Liver (tissue), 9 donors: Measurements from ENCODE around the gene BHLHA15. TPM values are rescaled to one million over a fixed set of nuclear protein-coding genes. Genes with fewer than 3 reads are reported as not detected.

Experiments
- DNase-seq: peaks from one replicate; pipeline ENCODE4 v3.0.0-alpha.2; 2017; ENCODE audit warnings: low spot score
- H3K27ac ChIP-seq, 2 donors: one replicate each; pipeline ENCODE4 v1.7.0; 2013; ENCODE audit warnings: inconsistent platforms in 2 of 2, low read length in 2 of 2, control low read depth in 1 of 2, low read depth in 1 of 2, mild to moderate bottlenecking in 1 of 2
- H3K27me3 ChIP-seq, 4 donors: one replicate each; pipeline versions ENCODE4 v1.6.1 to v1.7.0; 2013; ENCODE audit warnings: low read length in 3 of 4, inconsistent platforms in 1 of 4, mild to moderate bottlenecking in 1 of 4, moderate library complexity in 1 of 4; ENCODE audit not compliant: control insufficient read depth in 4 of 4, insufficient read depth in 4 of 4
- H3K36me3 ChIP-seq, 4 donors: one replicate each; pipeline versions ENCODE4 v1.6.1 to v1.7.0; 2013; ENCODE audit warnings: low read length in 3 of 4, mild to moderate bottlenecking in 3 of 4, low read depth in 1 of 4, moderate library complexity in 1 of 4; ENCODE audit not compliant: control insufficient read depth in 4 of 4, insufficient read depth in 3 of 4
- H3K4me1 ChIP-seq, 4 donors: one replicate each; pipeline versions ENCODE4 v1.6.1 to v1.7.0; 2013; ENCODE audit warnings: low read length in 3 of 4, mild to moderate bottlenecking in 3 of 4, moderate library complexity in 1 of 4; ENCODE audit not compliant: control insufficient read depth in 4 of 4, insufficient read depth in 4 of 4
- H3K4me3 ChIP-seq, 3 donors: one replicate each; pipeline versions ENCODE4 v1.6.1 to v1.7.0; 2013; ENCODE audit warnings: low read length in 3 of 3, control low read depth in 1 of 3, low read depth in 1 of 3, mild to moderate bottlenecking in 1 of 3
- H3K9ac ChIP-seq, 2 donors: one replicate each; pipeline ENCODE4 v1.7.0; 2013; ENCODE audit warnings: low read length in 2 of 2, mild to moderate bottlenecking in 2 of 2, moderate library complexity in 2 of 2, control low read depth in 1 of 2, low read depth in 1 of 2
- H3K9me3 ChIP-seq, 4 donors: one replicate each; pipeline versions ENCODE4 v1.6.1 to v1.7.0; 2013; ENCODE audit warnings: low read length in 3 of 4; ENCODE audit not compliant: control insufficient read depth in 4 of 4
- CTCF ChIP-seq: fragments of 150-350 bp; IDR thresholded peaks from 2 replicates; pipeline ENCODE4 v1.5.1; 2017; ENCODE audit warnings: improper control_type of control experiment, low read depth, low read length; ENCODE audit not compliant: missing input control
- EGR1 ChIP-seq, 2 donors: IDR thresholded peaks; 2 replicates each; pipeline ENCODE4 v1.6.1; 2016 to 2018; ENCODE audit warnings: antibody characterized with exemption in 2 of 2, low read depth in 2 of 2
- FOXA1 ChIP-seq: IDR thresholded peaks from 2 replicates; pipeline ENCODE4 v1.6.1; 2016; ENCODE audit warnings: antibody characterized with exemption
- FOXA2 ChIP-seq: IDR thresholded peaks from 2 replicates; pipeline ENCODE4 v1.6.1; 2016; ENCODE audit warnings: antibody characterized with exemption
- GABPA ChIP-seq, 2 donors: IDR thresholded peaks in 1 of 2; conservative IDR thresholded peaks in 1 of 2; 2 replicates each; pipeline ENCODE4 v1.6.1; 2016; ENCODE audit warnings: antibody characterized with exemption in 2 of 2, mild to moderate bottlenecking in 1 of 2, moderate library complexity in 1 of 2
- HNF4G ChIP-seq: IDR thresholded peaks from 2 replicates; pipeline ENCODE4 v1.6.1; 2016; ENCODE audit warnings: antibody characterized with exemption
- JUND ChIP-seq, 2 donors: IDR thresholded peaks; 2 replicates each; pipeline ENCODE4 v1.6.1; 2016; ENCODE audit warnings: antibody characterized with exemption in 2 of 2
- NR2F2 ChIP-seq: IDR thresholded peaks from 2 replicates; pipeline ENCODE4 v1.6.1; 2016; ENCODE audit warnings: antibody characterized with exemption
- RAD21 ChIP-seq, 2 donors: IDR thresholded peaks; 2 replicates each; pipeline ENCODE4 v1.6.1; 2016; ENCODE audit warnings: antibody characterized with exemption in 2 of 2, mild to moderate bottlenecking in 2 of 2
- REST ChIP-seq: IDR thresholded peaks from 2 replicates; pipeline ENCODE4 v1.6.1; 2016; ENCODE audit warnings: antibody characterized with exemption, mild to moderate bottlenecking
- RXRA ChIP-seq, 2 donors: IDR thresholded peaks; 2 replicates each; pipeline ENCODE4 v1.6.1; 2017 to 2018; ENCODE audit warnings: antibody characterized with exemption in 2 of 2, mild to moderate bottlenecking in 1 of 2
- SP1 ChIP-seq: IDR thresholded peaks from 2 replicates; pipeline ENCODE4 v1.6.1; 2018; ENCODE audit warnings: antibody characterized with exemption, mild to moderate bottlenecking
- TAF1 ChIP-seq: conservative IDR thresholded peaks from 2 replicates; pipeline ENCODE4 v1.6.1; 2016; ENCODE audit warnings: antibody characterized with exemption, mild to moderate bottlenecking
- YY1 ChIP-seq: IDR thresholded peaks from 2 replicates; pipeline ENCODE4 v1.6.1; 2016; ENCODE audit warnings: antibody characterized with exemption, mild to moderate bottlenecking
- WGBS: extraction: QIAGEN DNeasy Blood & Tissue Kit; methylation state at CpG from one replicate; pipeline ENCODE4 v1.1.7; 2013; 5-methylcytosine and 5-hydroxymethylcytosine counted together
- polyA plus RNA-seq, 2 donors: library from polyadenylated mRNA; stranded (reverse) in 1 of 2; unstranded in 1 of 2; fragments of 200-250 nt in 1 of 2; fragments of >200 nt in 1 of 2; fragmentation: Nextera tagmentation in 1 of 2; extraction: Ambion mirVana in 1 of 2; gene quantifications; one replicate each; pipeline versions ENCODE4 v1.2.1 to v1.2.3, GENCODE V29; 2013 to 2015
- total RNA-seq, 2 donors: library from RNA; depleted of rRNA; stranded (reverse); fragments of >200 nt; gene quantifications; one replicate each; pipeline ENCODE4 v1.2.3, GENCODE V29; 2014
- TF ChIP-seq, protein P1 (sequence below): IDR thresholded peaks from 2 replicates; pipeline ENCODE4 v1.6.1; 2016; ENCODE audit warnings: antibody characterized with exemption
- TF ChIP-seq, protein P2 (sequence below): IDR thresholded peaks from 2 replicates; pipeline ENCODE4 v1.6.1; 2016; ENCODE audit warnings: antibody characterized with exemption
- TF ChIP-seq, protein P3 (sequence below): IDR thresholded peaks from 2 replicates; pipeline ENCODE4 v1.6.1; 2016; ENCODE audit warnings: antibody characterized with exemption
- donor health status: healthy.
- donor health status: healthy.
- donor health status: healthy.
- donor health status: healthy.
- donor health status: healthy.

BHLHA15 gene
- total and polyA plus RNA-seq, 4 donors: 1.0 to 28.9 (median 7.6) TPM

DNA sequence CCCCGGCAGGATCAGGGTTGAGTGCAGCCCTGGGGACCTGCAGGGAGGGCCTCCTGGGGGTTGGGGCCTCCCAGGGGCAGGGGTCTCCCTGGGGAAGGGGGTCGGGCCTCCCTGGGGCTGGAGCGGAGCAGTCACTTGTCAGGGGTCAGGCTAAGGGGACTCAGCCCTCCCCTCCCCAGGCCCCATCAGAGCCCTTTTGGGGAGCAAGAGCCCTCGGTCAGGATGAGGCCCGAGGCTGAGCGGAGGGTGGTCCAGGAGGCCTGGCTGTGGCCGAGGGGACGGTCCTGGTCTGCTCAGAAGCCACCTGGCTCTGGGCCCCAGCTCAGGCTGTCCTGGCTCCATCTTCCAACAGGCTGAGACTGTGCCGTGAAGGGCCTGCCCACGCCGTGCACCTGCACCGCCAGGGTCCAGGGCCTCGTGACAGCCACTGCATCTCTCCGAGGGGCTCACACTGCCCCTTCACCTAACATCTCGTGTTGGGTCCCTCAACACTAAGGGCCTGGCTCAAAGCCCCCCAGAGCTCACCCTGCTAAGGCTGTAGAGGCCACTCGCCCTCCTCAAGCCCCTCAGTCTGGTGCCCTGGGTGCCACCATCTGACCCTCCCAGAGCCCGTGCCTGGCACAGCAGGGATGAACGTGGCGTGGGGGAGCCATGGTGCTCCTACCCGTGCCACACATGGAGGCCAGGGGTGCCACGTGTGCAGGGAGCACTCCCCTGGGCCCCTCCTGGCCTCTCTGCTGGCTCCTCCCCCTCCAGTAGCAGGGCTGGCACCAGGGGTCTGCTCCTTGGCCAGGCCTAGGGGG is 12.9 kb downstream of the BHLHA15 start:
- Histone ChIP-seq H3K36me3 (peaks cover 2 to 29% (median 6%) of the 10 kb centered on the region in 4 donors), H3K27me3 (no peaks in the 10 kb centered on the region), H3K9me3 (no peaks in the 10 kb centered on the region), H3K27ac (no peak overlapping the region), H3K9ac (no peak overlapping the region), H3K4me1 (no peaks in the 10 kb centered on the region), H3K4me3 (no peak overlapping the region)
- TF ChIP-seq GABPA (IDR thresholded peaks at IDR 0.05 in 1 of 2, conservative IDR thresholded peaks at IDR 0.05 in 1 of 2): no peak
- no peak for TF ChIP-seq SP1
- TF ChIP-seq REST: no peak
- TF ChIP-seq FOXA2: no peak
- TF ChIP-seq YY1: no peak
- no peak for TF ChIP-seq HNF4G
- TF ChIP-seq, protein P1, sequence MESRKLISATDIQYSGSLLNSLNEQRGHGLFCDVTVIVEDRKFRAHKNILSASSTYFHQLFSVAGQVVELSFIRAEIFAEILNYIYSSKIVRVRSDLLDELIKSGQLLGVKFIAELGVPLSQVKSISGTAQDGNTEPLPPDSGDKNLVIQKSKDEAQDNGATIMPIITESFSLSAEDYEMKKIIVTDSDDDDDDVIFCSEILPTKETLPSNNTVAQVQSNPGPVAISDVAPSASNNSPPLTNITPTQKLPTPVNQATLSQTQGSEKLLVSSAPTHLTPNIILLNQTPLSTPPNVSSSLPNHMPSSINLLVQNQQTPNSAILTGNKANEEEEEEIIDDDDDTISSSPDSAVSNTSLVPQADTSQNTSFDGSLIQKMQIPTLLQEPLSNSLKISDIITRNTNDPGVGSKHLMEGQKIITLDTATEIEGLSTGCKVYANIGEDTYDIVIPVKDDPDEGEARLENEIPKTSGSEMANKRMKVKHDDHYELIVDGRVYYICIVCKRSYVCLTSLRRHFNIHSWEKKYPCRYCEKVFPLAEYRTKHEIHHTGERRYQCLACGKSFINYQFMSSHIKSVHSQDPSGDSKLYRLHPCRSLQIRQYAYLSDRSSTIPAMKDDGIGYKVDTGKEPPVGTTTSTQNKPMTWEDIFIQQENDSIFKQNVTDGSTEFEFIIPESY: no peak
- no peak for TF ChIP-seq RXRA (IDR thresholded peaks at IDR 0.05)
- no peak for TF ChIP-seq CTCF
- TF ChIP-seq, protein P2, sequence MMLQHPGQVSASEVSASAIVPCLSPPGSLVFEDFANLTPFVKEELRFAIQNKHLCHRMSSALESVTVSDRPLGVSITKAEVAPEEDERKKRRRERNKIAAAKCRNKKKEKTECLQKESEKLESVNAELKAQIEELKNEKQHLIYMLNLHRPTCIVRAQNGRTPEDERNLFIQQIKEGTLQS: no peak
- no peak for TF ChIP-seq RAD21 (IDR thresholded peaks at IDR 0.05)
- no peak for TF ChIP-seq NR2F2
- TF ChIP-seq FOXA1: no peak
- TF ChIP-seq, protein P3, sequence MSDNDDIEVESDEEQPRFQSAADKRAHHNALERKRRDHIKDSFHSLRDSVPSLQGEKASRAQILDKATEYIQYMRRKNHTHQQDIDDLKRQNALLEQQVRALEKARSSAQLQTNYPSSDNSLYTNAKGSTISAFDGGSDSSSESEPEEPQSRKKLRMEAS: no peak
- no peak for TF ChIP-seq EGR1 (IDR thresholded peaks at IDR 0.05; ENCODE audit: low read depth in 2 of 2)
- no peak for TF ChIP-seq TAF1
- no peak for TF ChIP-seq JUND (IDR thresholded peaks at IDR 0.05)
- WGBS: 95% methylated on average over 21 of the region's 21 CpGs
- no peak for DNase-seq
